Body of pancreas (tissue), 4 donors: Measurements from ENCODE around the gene GP1BA. TPM values are rescaled to one million over a fixed set of nuclear protein-coding genes. Genes with fewer than 3 reads are reported as not detected.

Experiments used
- ATAC-seq: fragments of 150-250 bp; one replicate; pipeline ENCODE4 v1.9.1; 2016
- DNase-seq, 4 donors: peaks; one replicate each; pipeline ENCODE4 v3.0.0-alpha.2; 2019
- H3K27ac ChIP-seq, 4 donors: fragments of 200-600 bp; sonication (generic); 1 replicate in 3 of 4; 2 replicates in 1 of 4; pipeline versions ENCODE4 v1.5.1 to v1.6.1; 2016 to 2019; ENCODE audit warnings: mild to moderate bottlenecking in 1 of 4, mixed read lengths in 1 of 4, moderate library complexity in 1 of 4
- H3K27me3 ChIP-seq, 2 donors: fragments of 200-600 bp; sonication (generic); one replicate each; pipeline ENCODE4 v1.6.0; 2016; ENCODE audit warnings: mild to moderate bottlenecking in 1 of 2
- H3K36me3 ChIP-seq, 2 donors: fragments of 200-600 bp; sonication (generic); replicated peaks in 1 of 2; 2 replicates each; pipeline ENCODE4 v1.5.1; 2016; ENCODE audit warnings: low read depth in 2 of 2; ENCODE audit not compliant: insufficient read depth in 1 of 2
- H3K4me1 ChIP-seq: fragments of 200-600 bp; sonication (generic); one replicate; pipeline ENCODE4 v1.6.0; 2016
- H3K4me3 ChIP-seq, 2 donors: fragments of 200-600 bp; sonication (generic); 1 replicate in 1 of 2; 2 replicates in 1 of 2; pipeline ENCODE4 v1.5.1; 2016 to 2019
- H3K9me3 ChIP-seq, 3 donors: fragments of 200-600 bp; sonication (generic); 1 replicate in 2 of 3; 2 replicates in 1 of 3; pipeline ENCODE4 v1.5.1; 2016
- POLR2A ChIP-seq, 3 donors: fragments of 450-650 bp; IDR thresholded peaks; one replicate each; pipeline ENCODE4 v1.6.1; 2016; ENCODE audit warnings: antibody characterized with exemption in 3 of 3, mild to moderate bottlenecking in 2 of 3
- WGBS, 2 donors: methylation state at CpG; one replicate each; pipeline ENCODE4 v1.1.5; 2017; 5-methylcytosine and 5-hydroxymethylcytosine counted together
- intact Hi-C: fragments of 100-400 bp; cut with DNase I; formaldehyde crosslinking; loops from one replicate; pipeline ENCODE4 v1.15.1; 2023
- total RNA-seq, 2 donors: library from RNA; depleted of rRNA; stranded (reverse); fragments of >200 nt; gene quantifications; one replicate each; pipeline ENCODE4 v1.1.0, GENCODE V29; 2016
- TF ChIP-seq, protein P1 (sequence below), 7 experiments: fragments of 450-650 bp in 4 of 7; fragments of 200-600 bp in 3 of 7; sonication (generic) in 3 of 7; IDR thresholded peaks; one replicate each; pipeline ENCODE4 v1.5.1; 2016 to 2019; ENCODE audit warnings: antibody characterized with exemption in 7 of 7

GP1BA gene
- total RNA-seq, 2 donors from 2014 or later = not detected

DNA sequence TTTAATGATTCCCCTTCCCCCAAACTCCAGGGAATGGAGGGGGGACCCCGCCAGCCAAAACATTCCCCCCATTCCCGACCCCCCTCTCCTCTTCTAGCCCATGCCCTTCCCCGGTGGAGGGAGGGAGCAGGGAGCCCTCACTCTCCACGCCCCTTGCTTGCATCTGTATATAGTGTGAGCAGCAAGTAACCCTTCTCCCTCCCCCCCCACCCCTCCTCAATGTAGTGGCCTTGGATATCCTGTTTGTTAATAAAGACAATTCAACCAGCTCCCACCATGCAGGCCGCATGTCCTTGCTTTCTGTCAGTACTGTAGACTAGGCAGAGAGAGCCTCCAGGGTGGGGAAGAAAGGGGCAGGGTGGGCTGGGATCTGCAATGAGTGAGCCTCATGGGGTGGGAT is 34.3 kb upstream of the GP1BA start:
- intact Hi-C loops = loop anchor here (10.0 kb wide), 1 partner anchor 193 kb away; the partner anchor contains the start of gene PELP1
- no peak for TF ChIP-seq POLR2A (IDR thresholded peaks at IDR 0.05)
- TF ChIP-seq, protein P1, sequence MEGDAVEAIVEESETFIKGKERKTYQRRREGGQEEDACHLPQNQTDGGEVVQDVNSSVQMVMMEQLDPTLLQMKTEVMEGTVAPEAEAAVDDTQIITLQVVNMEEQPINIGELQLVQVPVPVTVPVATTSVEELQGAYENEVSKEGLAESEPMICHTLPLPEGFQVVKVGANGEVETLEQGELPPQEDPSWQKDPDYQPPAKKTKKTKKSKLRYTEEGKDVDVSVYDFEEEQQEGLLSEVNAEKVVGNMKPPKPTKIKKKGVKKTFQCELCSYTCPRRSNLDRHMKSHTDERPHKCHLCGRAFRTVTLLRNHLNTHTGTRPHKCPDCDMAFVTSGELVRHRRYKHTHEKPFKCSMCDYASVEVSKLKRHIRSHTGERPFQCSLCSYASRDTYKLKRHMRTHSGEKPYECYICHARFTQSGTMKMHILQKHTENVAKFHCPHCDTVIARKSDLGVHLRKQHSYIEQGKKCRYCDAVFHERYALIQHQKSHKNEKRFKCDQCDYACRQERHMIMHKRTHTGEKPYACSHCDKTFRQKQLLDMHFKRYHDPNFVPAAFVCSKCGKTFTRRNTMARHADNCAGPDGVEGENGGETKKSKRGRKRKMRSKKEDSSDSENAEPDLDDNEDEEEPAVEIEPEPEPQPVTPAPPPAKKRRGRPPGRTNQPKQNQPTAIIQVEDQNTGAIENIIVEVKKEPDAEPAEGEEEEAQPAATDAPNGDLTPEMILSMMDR (IDR thresholded peaks at IDR 0.05) = no peak
- H3K27me3 ChIP-seq = no peaks in the 10 kb centered on the region
- no peak for DNase-seq
- H3K27ac ChIP-seq = no peak overlapping the region
- ATAC-seq = no peak
- WGBS, 2 donors = 81 to 85% methylated on average over 5 of the region's 5 CpGs
- H3K9me3 ChIP-seq = no peaks in the 10 kb centered on the region
- no peak overlapping the region for H3K4me3 ChIP-seq
- H3K36me3 ChIP-seq = peaks cover 0 to 7% of the 10 kb centered on the region in 2 donors
- H3K4me1 ChIP-seq = peaks cover 31% of the 10 kb centered on the region

DNA sequence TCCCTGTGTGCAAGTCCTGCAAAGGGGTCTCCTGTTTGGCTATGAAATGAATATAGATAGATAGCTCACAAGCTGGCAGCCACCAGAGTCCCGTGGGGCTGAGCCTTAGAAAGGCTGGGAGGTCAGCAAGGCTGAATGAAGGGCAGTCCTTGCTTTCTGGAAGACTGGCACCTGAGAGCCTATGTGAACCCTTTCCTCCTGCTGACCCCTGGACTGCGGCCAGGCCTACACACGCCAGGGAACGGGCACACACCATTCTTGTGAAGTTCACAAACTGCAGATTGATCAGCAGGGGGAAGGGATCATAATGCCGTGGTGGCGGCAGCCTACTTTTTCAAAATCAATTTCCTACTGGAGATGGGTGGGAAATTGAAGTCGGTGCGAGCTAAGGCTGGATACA is 33.7 kb upstream of the GP1BA start:
- TF ChIP-seq, protein P1 (IDR thresholded peaks at IDR 0.05) = no peak
- no peak for TF ChIP-seq POLR2A (IDR thresholded peaks at IDR 0.05)
- intact Hi-C loops = loop anchor here (10.0 kb wide), 1 partner anchor 194 kb away; the partner anchor contains the start of gene PELP1
- H3K4me3 ChIP-seq = peak overlapping the region in 1 of 2 donors; percentile 48
- peaks cover 0 to 6% of the 10 kb centered on the region in 2 donors for H3K36me3 ChIP-seq
- peak overlapping the region in 2 of 4 donors; percentile 46 to 47 for H3K27ac ChIP-seq
- 29 to 36% methylated on average over 5 to 8 of the region's 8 CpGs for WGBS, 2 donors
- H3K9me3 ChIP-seq = no peaks in the 10 kb centered on the region
- ATAC-seq = no peak
- DNase-seq = peak; percentile 48 to 64 (median 57)
- peaks cover 37% of the 10 kb centered on the region for H3K4me1 ChIP-seq
- H3K27me3 ChIP-seq = no peaks in the 10 kb centered on the region

DNA sequence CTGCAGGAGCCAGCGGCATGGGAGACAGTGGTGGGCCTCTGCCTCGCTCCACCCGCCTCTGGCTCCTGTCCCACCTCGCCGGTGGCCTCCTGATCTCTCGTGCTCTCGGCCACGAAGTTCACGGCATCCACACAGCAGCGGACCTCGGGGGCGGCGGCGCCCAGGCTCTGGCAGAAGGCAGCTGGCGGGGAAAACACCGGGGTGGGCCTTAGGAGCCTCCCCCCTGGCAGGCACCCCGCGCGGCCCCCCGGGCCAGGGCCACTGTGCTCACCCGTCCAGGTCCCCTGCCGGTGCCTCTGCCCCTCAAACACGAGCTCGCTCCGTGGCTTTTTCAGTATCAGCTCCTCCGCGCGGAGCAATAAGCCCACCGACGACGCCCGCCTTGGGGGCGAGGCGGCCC is 33.1 kb upstream of the GP1BA start:
- peak overlapping the region; percentile 13 to 48 for H3K4me3 ChIP-seq
- peaks cover 0 to 4% of the 10 kb centered on the region in 2 donors for H3K36me3 ChIP-seq
- peak in 2 of 4 donors; percentile 18 to 29 for DNase-seq
- peak; percentile 1 for ATAC-seq
- peak overlapping the region in 2 of 4 donors; percentile 46 to 47 for H3K27ac ChIP-seq
- TF ChIP-seq POLR2A (IDR thresholded peaks at IDR 0.05) = no peak
- TF ChIP-seq, protein P1 (IDR thresholded peaks at IDR 0.05) = no peak
- 8% methylated on average over 22 of the region's 34 CpGs; no CpG with 5 or more reads in 1 of the 2 donors for WGBS, 2 donors
- H3K9me3 ChIP-seq = no peaks in the 10 kb centered on the region
- intact Hi-C loops = loop anchor here (10.0 kb wide), 1 partner anchor 194 kb away; the partner anchor contains the start of gene PELP1
- H3K4me1 ChIP-seq = peaks cover 43% of the 10 kb centered on the region
- H3K27me3 ChIP-seq = no peaks in the 10 kb centered on the region

DNA sequence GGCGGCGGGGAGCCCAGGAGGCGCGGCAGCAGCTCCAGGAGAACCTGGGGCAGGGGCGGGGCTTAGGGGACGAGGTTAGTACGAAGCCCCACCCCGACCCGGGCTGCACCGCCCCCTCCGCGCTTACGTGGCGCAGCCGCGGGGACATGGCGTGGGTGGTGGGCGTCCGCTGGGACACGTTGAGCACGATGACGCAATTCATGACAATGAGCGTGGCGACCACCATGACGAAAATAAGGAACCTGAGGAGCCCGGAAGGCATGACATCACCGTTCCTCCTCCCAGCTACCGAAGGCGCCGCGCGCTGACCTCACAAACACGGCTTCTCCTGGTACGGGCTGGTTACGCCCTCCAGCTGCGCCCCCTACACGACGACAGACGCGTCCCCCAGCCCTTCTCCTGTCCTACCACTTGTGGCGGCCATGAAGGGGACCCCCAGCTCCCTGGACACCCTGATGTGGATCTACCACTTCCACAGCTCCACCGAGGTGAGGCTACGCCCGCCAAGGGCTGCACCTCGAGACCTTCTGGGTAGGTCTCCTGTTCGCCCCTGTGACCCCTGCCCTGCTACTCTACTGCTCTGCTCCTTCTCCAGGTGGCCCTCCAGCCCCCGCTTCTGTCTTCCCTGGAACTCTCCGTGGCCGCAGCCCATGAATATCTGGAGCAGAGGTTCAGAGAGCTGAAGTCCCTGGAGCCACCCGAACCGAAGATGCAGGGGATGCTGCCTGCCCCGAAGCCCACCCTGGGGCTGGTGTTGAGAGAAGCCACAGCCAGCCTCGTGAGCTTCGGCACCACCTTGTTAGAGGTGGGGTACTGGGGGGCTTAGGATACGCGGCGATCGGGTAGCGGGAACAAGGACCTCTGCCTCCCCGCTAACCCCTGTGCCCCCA is 32.5 kb upstream of the GP1BA start, which contains the start of gene C17orf107:
C17orf107 (plus strand) TSS at position 196 of the 890 bp plus-strand sequence; CDS start at position 423, 227 bp downstream.
- H3K27ac ChIP-seq = peak within 1 kb of the TSS in 3 of 4 donors; percentile 4 to 47 (median 46)
- peak within 1 kb of the TSS; percentile 13 to 48 for H3K4me3 ChIP-seq
- H3K27me3 ChIP-seq = no peaks in the 10 kb centered on the region
- ATAC-seq (peak; percentile 78), DNase-seq (peak; percentile 88 to 94 (median 92))
- WGBS, 2 donors = 5 to 20% methylated on average over 1 to 58 of the region's 60 CpGs
- no peaks in the 10 kb centered on the region for H3K9me3 ChIP-seq
- intact Hi-C loops = loop anchor here (10.0 kb wide), 1 partner anchor 195 kb away; the partner anchor contains the start of gene PELP1
- no peaks in the 10 kb centered on the region for H3K36me3 ChIP-seq
- H3K4me1 ChIP-seq = peaks cover 45% of the 10 kb centered on the region
- TF ChIP-seq, protein P1 (IDR thresholded peaks at IDR 0.05) = no peak
- peak; percentile 9 to 54 (median 44) for TF ChIP-seq POLR2A (IDR thresholded peaks at IDR 0.05)
